H1 (cell line): ENCODE results near the gene ERI2.

Experiments used
- CREB1 ChIP-seq: IDR thresholded peaks from 2 replicates; pipeline ENCODE4 v1.6.1; 2012; ENCODE audit warnings: inconsistent platforms
- CTCF ChIP-seq, 3 experiments: IDR thresholded peaks; 1 replicate in 2 of 3; 2 replicates in 1 of 3; pipeline versions ENCODE4 v1.5.1 to v1.6.1; 2011; ENCODE audit warnings: low read length in 3 of 3, mild to moderate bottlenecking in 3 of 3, inconsistent platforms in 2 of 3, low read depth in 1 of 3, moderate library complexity in 1 of 3; ENCODE audit not compliant: insufficient read depth in 1 of 3; ENCODE audit errors: control extremely low read depth in 1 of 3
- MAX ChIP-seq: IDR thresholded peaks from 2 replicates; pipeline ENCODE4 v1.6.1; 2012; ENCODE audit warnings: inconsistent platforms
- POLR2AphosphoS5 ChIP-seq: IDR thresholded peaks from 2 replicates; pipeline ENCODE4 v1.6.1; 2011; ENCODE audit warnings: low read depth, low read length
- SP4 ChIP-seq: IDR thresholded peaks from 2 replicates; pipeline ENCODE4 v1.6.1; 2012; ENCODE audit warnings: low read length, inconsistent platforms
- ZNF274 ChIP-seq: IDR thresholded peaks from 2 replicates; pipeline ENCODE4 v1.7.0; 2012; ENCODE audit warnings: low read length, borderline replicate concordance; ENCODE audit errors: extremely low read depth

GRCh38 chr16:20765732-20766131 lies 40.5 kb downstream of the ERI2 start:
- no peak for TF ChIP-seq MAX
- TF ChIP-seq CTCF (IDR thresholded peaks at IDR 0.05; ENCODE audit: control extremely low read depth in 1 of 3, insufficient read depth in 1 of 3, low read depth in 1 of 3, low read length in 3 of 3) = no peak
- no peak for TF ChIP-seq CREB1
- no peak for TF ChIP-seq POLR2AphosphoS5
- no peak for TF ChIP-seq ZNF274
- TF ChIP-seq SP4 = no peak
